ENCODE results near the gene CLPSL2. TPM values are rescaled to one million over a fixed set of nuclear protein-coding genes. Genes with fewer than 3 reads are reported as not detected.
A peak's percentile ranks its signal among the peaks of the same experiment; 100 is the strongest.
"Not testable (repeated sequence)": the region's sequence is repeated elsewhere in the genome, so short reads cannot be mapped to it uniquely, and the experiment has no call there.

Gene CLPSL2
- total RNA-seq, 1 donor, result not detected

DNA sequence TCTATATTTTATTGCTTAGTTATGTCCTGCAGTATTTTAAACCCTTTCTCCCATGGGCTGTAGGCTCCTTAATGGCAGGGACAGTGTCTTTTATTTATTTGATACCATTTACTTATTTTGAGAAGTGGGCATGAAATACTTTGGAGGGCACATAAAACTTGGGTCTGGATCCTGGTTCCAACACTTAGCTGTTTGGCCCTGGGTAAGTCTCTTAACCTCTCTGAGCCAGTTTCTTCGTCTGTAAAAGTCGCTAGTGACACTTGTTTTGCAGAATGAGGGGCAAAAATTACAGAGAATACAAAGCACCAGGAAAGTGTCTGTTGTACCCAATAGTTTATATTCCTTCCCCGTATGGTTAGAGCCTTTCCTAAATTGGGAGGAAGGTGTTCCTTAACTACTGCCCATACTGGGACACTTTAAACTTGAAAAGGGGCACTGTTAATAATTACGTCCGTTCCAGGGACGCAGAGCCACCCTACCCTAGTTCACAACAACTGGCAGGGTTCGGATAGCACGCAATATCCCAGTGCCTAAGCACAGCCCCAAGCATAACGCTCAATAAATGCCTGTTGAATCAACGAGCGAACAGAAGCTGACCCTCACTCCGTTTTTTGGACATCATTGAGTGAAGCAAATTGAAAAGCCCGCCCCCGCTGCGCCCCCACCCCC is 45.5 kb upstream of the CLPSL2 start:
- TF ChIP-seq, protein P1, sequence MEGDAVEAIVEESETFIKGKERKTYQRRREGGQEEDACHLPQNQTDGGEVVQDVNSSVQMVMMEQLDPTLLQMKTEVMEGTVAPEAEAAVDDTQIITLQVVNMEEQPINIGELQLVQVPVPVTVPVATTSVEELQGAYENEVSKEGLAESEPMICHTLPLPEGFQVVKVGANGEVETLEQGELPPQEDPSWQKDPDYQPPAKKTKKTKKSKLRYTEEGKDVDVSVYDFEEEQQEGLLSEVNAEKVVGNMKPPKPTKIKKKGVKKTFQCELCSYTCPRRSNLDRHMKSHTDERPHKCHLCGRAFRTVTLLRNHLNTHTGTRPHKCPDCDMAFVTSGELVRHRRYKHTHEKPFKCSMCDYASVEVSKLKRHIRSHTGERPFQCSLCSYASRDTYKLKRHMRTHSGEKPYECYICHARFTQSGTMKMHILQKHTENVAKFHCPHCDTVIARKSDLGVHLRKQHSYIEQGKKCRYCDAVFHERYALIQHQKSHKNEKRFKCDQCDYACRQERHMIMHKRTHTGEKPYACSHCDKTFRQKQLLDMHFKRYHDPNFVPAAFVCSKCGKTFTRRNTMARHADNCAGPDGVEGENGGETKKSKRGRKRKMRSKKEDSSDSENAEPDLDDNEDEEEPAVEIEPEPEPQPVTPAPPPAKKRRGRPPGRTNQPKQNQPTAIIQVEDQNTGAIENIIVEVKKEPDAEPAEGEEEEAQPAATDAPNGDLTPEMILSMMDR (IDR thresholded peaks at IDR 0.05; ENCODE audit: insufficient read depth, low read length), result no peak
- peak overlapping the region; percentile 46 for H3K4me3 ChIP-seq (ENCODE audit: low read depth, low read length)
- no peak for DNase-seq (ENCODE audit: low read depth)

DNA sequence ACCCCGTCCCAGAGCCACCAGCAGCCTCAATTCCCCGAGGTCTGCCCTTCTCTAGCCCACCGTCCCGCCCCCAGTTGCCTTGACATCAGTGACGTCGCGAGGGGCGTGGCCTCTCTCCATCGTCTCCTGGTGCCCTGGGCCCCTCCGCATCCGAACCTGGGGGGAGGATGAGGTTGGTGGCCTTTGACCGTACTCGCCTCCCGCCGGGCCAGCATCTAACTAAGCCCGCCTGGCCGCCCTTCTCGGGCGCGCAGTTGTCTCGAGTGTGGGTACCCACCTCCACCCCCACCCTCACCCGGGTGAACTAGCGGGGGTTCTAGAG is 45.0 kb upstream of the CLPSL2 start:
- peak overlapping the region; percentile 75 for H3K4me3 ChIP-seq (ENCODE audit: low read depth, low read length)
- TF ChIP-seq, protein P1 (IDR thresholded peaks at IDR 0.05; ENCODE audit: insufficient read depth, low read length), result no peak
- DNase-seq (ENCODE audit: low read depth), result peak; percentile 69

DNA sequence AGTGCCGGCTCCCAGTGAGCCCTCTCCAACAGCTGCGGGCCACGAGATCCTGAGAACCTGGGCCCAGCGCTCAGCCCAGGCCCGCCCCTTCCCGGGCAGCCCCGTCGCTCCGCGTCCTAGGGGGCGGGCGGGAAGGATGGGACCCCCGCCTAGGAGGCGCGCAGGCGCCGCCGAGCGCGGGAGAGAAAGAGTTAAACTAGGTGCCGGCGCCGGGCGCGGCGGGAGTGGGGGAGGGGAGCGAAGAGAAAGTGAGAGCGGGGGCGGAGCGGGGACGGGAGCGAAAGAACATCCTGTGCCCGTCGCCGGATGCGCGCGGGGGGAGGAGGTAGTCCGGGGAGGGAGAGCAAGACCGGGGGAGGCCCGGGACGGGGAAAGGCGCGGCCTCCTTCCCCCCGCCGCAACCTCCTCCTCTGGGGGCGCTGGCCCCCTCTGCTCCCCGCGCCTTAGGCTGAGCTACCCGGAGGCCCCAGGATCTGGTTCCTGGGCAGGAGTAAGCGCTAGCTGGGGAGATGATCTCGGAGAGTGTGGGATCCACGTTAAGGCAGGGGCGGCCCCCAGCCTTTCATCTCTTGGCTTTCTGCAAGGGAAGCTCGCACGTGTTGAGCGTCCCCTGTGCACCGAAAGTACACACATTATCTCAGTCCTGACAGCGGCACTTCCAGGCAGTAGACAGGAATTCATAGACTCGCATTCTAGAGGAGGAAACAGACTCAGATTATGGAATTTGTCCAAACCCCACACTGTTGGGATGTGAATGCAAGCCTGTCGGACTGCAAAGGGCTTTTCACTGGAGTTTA is 44.5 kb upstream of the CLPSL2 start:
- H3K4me3 ChIP-seq (ENCODE audit: low read depth, low read length), result peak overlapping the region; percentile 75
- TF ChIP-seq, protein P1 (IDR thresholded peaks at IDR 0.05; ENCODE audit: insufficient read depth, low read length), result no peak
- peak; percentile 86 for DNase-seq (ENCODE audit: low read depth)

DNA sequence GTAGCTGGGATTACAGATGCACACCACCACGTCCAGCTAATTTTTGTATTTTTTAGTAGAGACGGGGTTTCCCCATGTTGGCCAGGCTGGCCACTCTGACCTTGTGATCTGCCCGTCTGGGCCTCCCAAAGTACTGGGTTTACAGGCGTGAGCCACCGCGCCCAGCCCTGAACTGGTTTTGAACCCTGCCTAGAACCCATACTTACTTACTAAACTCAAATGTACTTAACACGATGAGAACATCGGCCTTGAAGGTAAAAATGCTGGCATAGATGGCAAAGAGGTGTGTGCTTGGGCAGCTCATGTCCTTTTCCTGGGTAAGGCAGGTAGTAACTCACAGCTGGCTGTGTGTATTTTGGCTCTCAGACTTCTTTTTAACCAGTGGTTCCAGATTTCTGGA is 42.8 kb upstream of the CLPSL2 start:
- TF ChIP-seq, protein P1 (IDR thresholded peaks at IDR 0.05; ENCODE audit: insufficient read depth, low read length), result no peak
- no peak for DNase-seq (ENCODE audit: low read depth)

DNA sequence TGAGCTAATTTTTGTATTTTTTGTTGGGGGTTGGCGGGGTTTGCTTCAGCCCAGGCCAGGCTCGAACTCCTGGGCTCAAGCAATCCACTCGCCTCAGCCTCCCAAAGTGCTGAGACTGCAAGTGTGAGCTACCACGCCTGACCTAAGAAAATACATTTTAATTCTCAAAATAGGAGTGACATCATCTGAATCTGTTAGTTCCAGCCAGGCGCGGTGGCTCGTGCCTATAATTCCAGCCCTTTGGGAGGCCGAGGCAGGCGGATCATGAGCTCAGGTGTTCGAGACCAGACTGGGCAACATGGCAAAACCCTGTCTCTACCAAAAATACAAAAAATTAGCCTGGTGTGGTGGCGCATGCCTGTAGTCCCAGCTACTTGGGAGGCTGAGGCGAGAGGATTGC is 42.1 kb upstream of the CLPSL2 start:
- DNase-seq (ENCODE audit: low read depth); H3K4me3 ChIP-seq (ENCODE audit: low read depth, low read length): not testable (repeated sequence)

More for the DNA sequence above, 42.8 kb upstream of the CLPSL2 start:
- no peak overlapping the region for H3K4me3 ChIP-seq (ENCODE audit: low read depth, low read length)

DNA sequence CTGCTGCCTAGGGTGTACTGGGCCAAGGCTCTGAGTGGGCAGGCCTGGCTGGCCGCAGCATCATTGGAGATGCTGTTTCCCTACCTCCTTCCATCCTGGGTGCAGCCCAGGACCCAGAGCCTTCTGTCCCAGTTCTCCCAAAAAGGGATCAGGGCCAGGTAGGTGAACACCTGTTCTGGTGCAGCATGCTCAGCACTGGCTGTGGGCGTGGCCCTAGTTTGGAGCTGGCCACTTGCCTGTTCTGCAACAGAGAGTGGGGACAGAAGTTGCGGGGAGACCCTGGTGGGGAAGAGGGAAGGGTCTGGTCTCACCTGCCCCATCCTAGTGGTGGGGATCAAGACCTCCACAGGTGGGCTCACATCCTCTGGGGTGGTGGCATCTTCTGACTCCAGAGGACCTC is 40.9 kb upstream of the CLPSL2 start:
- no peak overlapping the region for H3K4me3 ChIP-seq (ENCODE audit: low read depth, low read length)
- TF ChIP-seq, protein P1 (IDR thresholded peaks at IDR 0.05; ENCODE audit: insufficient read depth, low read length), result no peak
- DNase-seq (ENCODE audit: low read depth), result no peak

DNA sequence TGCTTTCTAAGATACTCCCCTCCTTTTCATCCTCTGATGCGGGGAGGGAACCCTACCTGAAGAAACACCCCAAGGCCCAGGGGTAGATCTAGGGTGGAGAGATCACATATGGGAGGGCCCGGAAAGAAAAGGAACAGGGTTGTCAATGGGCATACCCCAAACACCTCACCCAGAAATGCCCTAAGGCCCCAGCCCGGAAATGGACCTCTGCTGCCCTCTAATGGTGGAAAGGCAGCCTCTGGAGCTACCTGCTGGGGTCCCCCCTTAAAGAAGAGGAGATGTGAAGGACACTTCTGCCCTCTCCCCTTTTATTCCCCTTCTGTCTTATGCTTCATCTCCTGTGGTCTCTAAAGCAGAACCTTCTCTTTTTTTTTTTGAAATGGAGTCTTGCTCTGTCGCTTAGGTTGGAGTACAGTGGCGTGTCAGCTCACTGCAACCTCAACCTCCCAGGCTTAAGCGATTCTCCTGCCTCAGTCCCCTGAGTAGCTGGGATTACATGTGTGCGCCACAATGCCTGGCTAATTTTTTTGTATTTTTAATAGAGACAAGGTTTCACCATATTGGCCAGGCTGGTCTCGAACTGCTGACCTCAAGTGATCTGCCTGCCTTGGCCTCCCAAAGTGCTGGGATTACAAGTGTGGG is 40.0 kb upstream of the CLPSL2 start:
- TF ChIP-seq, protein P1 (IDR thresholded peaks at IDR 0.05; ENCODE audit: insufficient read depth, low read length), result peak; percentile 97
- no peak overlapping the region for H3K4me3 ChIP-seq (ENCODE audit: low read depth, low read length)
- peak; percentile 66 for DNase-seq (ENCODE audit: low read depth)

Measured in fibroblast of the aortic adventitia (primary cell).